ENCODE data around the gene POLE4. TPM values are rescaled to one million over a fixed set of nuclear protein-coding genes. Genes with fewer than 3 reads are reported as not detected.

Gene POLE4
- total and polyA plus RNA-seq, 2 donors (not counting 1 experiment from before 2014, with no cell fraction given), result 23.3 to 53.3 TPM

DNA sequence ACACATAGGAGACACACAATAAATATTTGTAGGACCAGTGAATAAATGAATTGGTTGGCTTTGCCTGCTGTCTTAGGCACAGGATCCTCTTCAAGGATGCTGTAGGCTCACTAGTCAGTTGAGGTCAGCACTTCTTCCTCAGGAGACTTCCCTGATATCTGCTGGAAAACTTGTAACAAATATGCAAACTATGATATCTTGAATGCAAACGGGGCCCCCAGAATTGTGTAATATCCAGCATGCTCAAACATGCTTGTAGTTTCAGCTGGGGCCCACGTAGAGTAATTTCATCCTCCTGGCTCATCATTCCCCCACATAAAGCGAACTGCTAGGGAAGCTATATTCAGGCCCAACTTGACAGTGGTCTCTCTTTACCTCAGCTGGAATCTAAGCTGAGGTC, 43.6 kb downstream of the POLE4 start:
- ChIA-PET CTCF (no interaction called here), POLR2A (no interaction called here)
- Histone ChIP-seq H3K4me3 (ENCODE audit: control extremely low read depth in 1 of 5, extremely low read depth in 1 of 5, insufficient read depth in 1 of 5, low read depth in 2 of 5, low read length in 4 of 5) (no peak overlapping the region), H3K27me3 (replicated peaks in 1 of 4; ENCODE audit: control extremely low read depth in 1 of 4, control insufficient read depth in 3 of 4, insufficient read depth in 4 of 4, low read length in 3 of 4) (no peaks in the 10 kb centered on the region), H3K36me3 (replicated peaks in 1 of 2; ENCODE audit: control extremely low read depth in 1 of 2, control insufficient read depth in 1 of 2, extremely low read depth in 1 of 2, insufficient read depth in 2 of 2, low read length in 1 of 2) (peaks cover 0 to 4% of the 10 kb centered on the region in 2 experiments), H3K79me2 (ENCODE audit: control insufficient read depth, insufficient read depth, low read length) (no peaks in the 10 kb centered on the region), H3K27ac (ENCODE audit: low read length in 2 of 2) (no peak overlapping the region), H4K20me1 (ENCODE audit: control insufficient read depth, insufficient read depth, low read length, poor library complexity, severe bottlenecking) (no peaks in the 10 kb centered on the region), H2AFZ (ENCODE audit: insufficient read depth, low read depth, low read length, poor library complexity, severe bottlenecking) (no peak overlapping the region), H3K4me1 (ENCODE audit: control insufficient read depth in 2 of 2, insufficient read depth in 2 of 2, low read length in 2 of 2) (no peaks in the 10 kb centered on the region), H3K9me3 (ENCODE audit: control extremely low read depth in 1 of 3, control insufficient read depth in 2 of 3, insufficient read depth in 1 of 3, low read length in 2 of 3) (peaks cover 0 to 8% (median 3%) of the 10 kb centered on the region in 3 donors), H3K9ac (ENCODE audit: low read length) (no peak overlapping the region), H3K4me2 (replicated peaks; ENCODE audit: low read depth, low read length, poor library complexity, severe bottlenecking) (no peak overlapping the region)
- DNase-seq (no peak), ATAC-seq (ENCODE audit: low read depth) (no peak)
- WGBS (ENCODE audit: insufficient coverage), result 96% methylated on average over 3 of the region's 3 CpGs
- Mint-ChIP-seq H3K4me1 (no peaks in the 10 kb centered on the region), H3K27me3 (no peaks in the 10 kb centered on the region), H3K9me3 (ENCODE audit: insufficient read depth) (no peaks in the 10 kb centered on the region), H3K4me3 (no peak overlapping the region), H3K27ac (no peak overlapping the region)
- intact Hi-C loops (cut with micrococcal nuclease), result no loop called here
- TF ChIP-seq CTCF (IDR thresholded peaks at IDR 0.05), result no peak
- no peak for TF ChIP-seq EZH2 (IDR thresholded peaks at IDR 0.05; ENCODE audit: borderline replicate concordance, insufficient read depth, low read depth, low read length, poor library complexity, severe bottlenecking)

GRCh38 chr2:75003276-75003675, 44.8 kb downstream of the POLE4 start:
- no peak overlapping the region for H3K27ac Mint-ChIP-seq
- no peak for DNase-seq
- H3K36me3 ChIP-seq (replicated peaks in 1 of 2; ENCODE audit: control extremely low read depth in 1 of 2, control insufficient read depth in 1 of 2, extremely low read depth in 1 of 2, insufficient read depth in 2 of 2, low read length in 1 of 2), result peaks cover 0 to 4% of the 10 kb centered on the region in 2 experiments
- no peaks in the 10 kb centered on the region for H3K4me1 Mint-ChIP-seq
- no peaks in the 10 kb centered on the region for H3K4me1 ChIP-seq (ENCODE audit: control insufficient read depth in 2 of 2, insufficient read depth in 2 of 2, low read length in 2 of 2)
- H3K27me3 ChIP-seq (replicated peaks in 1 of 4; ENCODE audit: control extremely low read depth in 1 of 4, control insufficient read depth in 3 of 4, insufficient read depth in 4 of 4, low read length in 3 of 4), result no peaks in the 10 kb centered on the region
- TF ChIP-seq CTCF (IDR thresholded peaks at IDR 0.05), result no peak
- no peak for TF ChIP-seq EZH2 (IDR thresholded peaks at IDR 0.05; ENCODE audit: borderline replicate concordance, insufficient read depth, low read depth, low read length, poor library complexity, severe bottlenecking)
- no peak overlapping the region for H2AFZ ChIP-seq (ENCODE audit: insufficient read depth, low read depth, low read length, poor library complexity, severe bottlenecking)
- H3K4me2 ChIP-seq (replicated peaks; ENCODE audit: low read depth, low read length, poor library complexity, severe bottlenecking), result no peak overlapping the region
- H3K4me3 Mint-ChIP-seq, result no peak overlapping the region
- CTCF ChIA-PET, result no interaction called here
- peaks cover 0 to 8% (median under 1%) of the 10 kb centered on the region in 3 donors for H3K9me3 ChIP-seq (ENCODE audit: control extremely low read depth in 1 of 3, control insufficient read depth in 2 of 3, insufficient read depth in 1 of 3, low read length in 2 of 3)
- no peaks in the 10 kb centered on the region for H3K27me3 Mint-ChIP-seq
- ATAC-seq (ENCODE audit: low read depth), result no peak
- H3K79me2 ChIP-seq (ENCODE audit: control insufficient read depth, insufficient read depth, low read length), result no peaks in the 10 kb centered on the region
- no peak overlapping the region for H3K9ac ChIP-seq (ENCODE audit: low read length)
- no peaks in the 10 kb centered on the region for H3K9me3 Mint-ChIP-seq (ENCODE audit: insufficient read depth)
- no peak overlapping the region for H3K27ac ChIP-seq (ENCODE audit: low read length in 2 of 2)
- H3K4me3 ChIP-seq (ENCODE audit: control extremely low read depth in 1 of 5, extremely low read depth in 1 of 5, insufficient read depth in 1 of 5, low read depth in 2 of 5, low read length in 4 of 5), result no peak overlapping the region
- POLR2A ChIA-PET, result no interaction called here
- WGBS (ENCODE audit: insufficient coverage), result 86% methylated on average over 2 of the region's 2 CpGs
- no peaks in the 10 kb centered on the region for H4K20me1 ChIP-seq (ENCODE audit: control insufficient read depth, insufficient read depth, low read length, poor library complexity, severe bottlenecking)
- intact Hi-C loops (cut with micrococcal nuclease), result no loop called here

All from B cell (primary cell).